ENCODE data around the gene ZBTB16.
A peak's percentile ranks its signal among the peaks of the same experiment; 100 is the strongest.

The ZBTB16 gene

GRCh38 chr11:114191893-114192292, 132.4 kb downstream of the ZBTB16 start:
- DNase-seq = no peak

GRCh38 chr11:114192841-114193389, 133.4 kb downstream of the ZBTB16 start:
- peak in 1 of 4 experiments; percentile 12 for DNase-seq

- DNase-seq = no peak
Measured at GRCh38 chr11:114193730-114194679, 134.5 kb downstream of the ZBTB16 start.

GRCh38 chr11:114194702-114195101, 135.2 kb downstream of the ZBTB16 start:
- no peak for DNase-seq

GRCh38 chr11:114195151-114195550, 135.6 kb downstream of the ZBTB16 start:
- no peak for DNase-seq

GRCh38 chr11:114195981-114196731, 136.6 kb downstream of the ZBTB16 start:
- DNase-seq = peak in 1 of 4 experiments; percentile 10

GRCh38 chr11:114196997-114197703, 137.6 kb downstream of the ZBTB16 start:
- DNase-seq = no peak

GRCh38 chr11:114197799-114198500, 138.4 kb downstream of the ZBTB16 start:
- no peak for DNase-seq

- no peak for DNase-seq
Measured at GRCh38 chr11:114199051-114199450, 139.5 kb downstream of the ZBTB16 start.

GRCh38 chr11:114200351-114201133, 141.0 kb downstream of the ZBTB16 start:
- DNase-seq = no peak

- DNase-seq = no peak
Measured at GRCh38 chr11:114201219-114201618, 141.7 kb downstream of the ZBTB16 start.

- DNase-seq = no peak
Measured at GRCh38 chr11:114202011-114202609, 142.6 kb downstream of the ZBTB16 start.

- no peak for DNase-seq
Measured at GRCh38 chr11:114207096-114207495, 147.6 kb downstream of the ZBTB16 start.

GRCh38 chr11:114208377-114208776, 148.9 kb downstream of the ZBTB16 start:
- DNase-seq = peak; percentile 29 to 47 (median 44)

GRCh38 chr11:114209343-114209742, 149.8 kb downstream of the ZBTB16 start:
- no peak for DNase-seq

- DNase-seq = no peak
Measured at GRCh38 chr11:114209904-114210303, 150.4 kb downstream of the ZBTB16 start.

GRCh38 chr11:114211444-114212121, 152.1 kb downstream of the ZBTB16 start:
- no peak for DNase-seq

- DNase-seq = no peak
Measured at GRCh38 chr11:114213622-114214021, 154.1 kb downstream of the ZBTB16 start.

- DNase-seq = no peak
Measured at GRCh38 chr11:114215428-114215827, 155.9 kb downstream of the ZBTB16 start.
